Inferior parietal cortex (tissue), 1 donor: ENCODE data around the gene TJAP1.
A peak's percentile ranks its signal among the peaks of the same experiment; 100 is the strongest.
"Not testable (repeated sequence)": the region's sequence is repeated elsewhere in the genome, so short reads cannot be mapped to it uniquely, and the experiment has no call there.

Experiments used
- DNase-seq: peaks from one replicate; pipeline ENCODE4 v3.0.0-alpha.2; 2016; ENCODE audit errors: extremely low spot score

The TJAP1 gene

DNA sequence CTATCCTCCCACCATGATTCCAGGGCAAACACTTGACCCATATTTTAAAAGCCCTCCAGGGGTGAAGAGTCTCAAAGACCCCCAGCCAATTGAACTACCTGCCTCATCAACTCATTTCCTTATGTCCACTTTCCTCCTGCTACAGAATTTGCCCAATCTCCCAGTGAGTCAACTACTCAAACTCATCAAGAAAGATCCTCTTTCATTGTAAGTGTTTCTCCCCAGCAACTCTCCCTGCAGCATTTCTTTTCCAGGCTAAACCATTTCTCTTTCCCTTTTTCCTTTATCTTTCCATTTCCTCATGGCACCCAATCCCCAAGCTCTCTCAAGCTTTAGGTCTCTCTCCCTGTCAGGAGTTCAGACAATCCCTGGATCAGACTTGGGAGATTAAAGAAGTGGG lies 23.5 kb upstream of the TJAP1 start:
- no peak for DNase-seq

DNA sequence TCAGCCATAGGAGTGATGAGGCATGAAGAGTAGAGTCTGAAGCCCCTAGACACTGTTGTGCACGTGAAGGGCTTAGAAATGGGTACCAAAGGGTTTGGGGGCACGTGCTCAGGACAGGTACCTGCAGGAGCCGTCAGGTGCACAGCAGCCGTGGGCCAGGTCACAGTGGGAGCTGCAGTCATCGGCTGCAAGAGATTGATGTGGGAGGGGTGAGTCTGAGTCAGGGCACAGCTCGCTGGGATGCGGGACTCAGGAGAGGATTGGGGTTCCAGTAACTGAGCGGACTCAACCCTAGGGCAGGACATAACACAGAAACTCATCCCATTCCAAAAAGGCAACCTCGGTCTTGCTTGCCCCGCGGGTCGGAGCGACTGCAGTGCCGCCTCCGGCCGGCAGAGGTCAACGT lies 23.1 kb upstream of the TJAP1 start:
- peak; percentile 80 for DNase-seq

DNA sequence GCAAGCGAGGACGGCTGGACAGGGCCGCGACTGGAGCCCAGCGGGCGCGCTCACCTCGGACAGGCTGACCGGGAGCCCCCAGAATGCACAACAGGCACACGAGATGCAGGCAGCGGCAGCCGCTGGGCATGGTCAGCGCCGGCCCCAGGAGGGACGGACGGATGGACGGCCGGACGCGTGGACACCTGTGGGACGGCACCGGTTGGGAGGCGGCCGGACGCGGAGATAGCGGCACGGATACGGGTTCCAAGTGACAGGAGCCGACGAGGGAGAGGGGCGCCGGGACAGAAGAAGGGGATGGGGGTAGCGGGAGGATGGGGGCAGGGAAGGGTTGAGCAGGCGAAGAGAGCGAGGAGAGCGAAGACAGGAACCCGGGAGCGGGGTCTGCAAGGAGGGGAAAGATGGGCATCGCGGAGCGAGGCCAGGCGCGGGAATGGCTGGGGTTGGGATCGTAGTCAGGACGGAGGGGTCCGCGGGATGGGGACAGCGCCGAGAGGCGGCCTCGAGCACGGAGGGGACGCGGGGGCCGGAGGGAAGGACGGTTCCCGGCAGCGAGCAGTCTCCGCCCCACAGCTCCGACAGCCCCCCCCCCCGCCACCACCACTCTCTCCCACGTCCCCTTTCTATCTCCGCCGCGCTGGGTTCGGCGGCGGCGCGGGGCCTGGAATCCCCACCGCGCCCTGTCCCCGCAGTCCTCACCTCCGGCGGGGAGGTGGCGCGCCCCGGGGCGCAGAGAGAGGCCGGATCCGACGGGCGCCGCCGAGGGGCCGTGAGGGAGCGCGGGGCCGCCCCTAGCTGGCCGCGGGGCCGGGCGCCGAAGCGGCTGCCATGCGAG lies 22.5 kb upstream of the TJAP1 start:
- no peak for DNase-seq

GRCh38 chr6:43455531-43456428 lies 21.6 kb upstream of the TJAP1 start, which contains the start of gene DLK2:
DLK2 (minus strand) TSS chr6:43455548; CDS start chr6:43454825, 723 bp downstream.
- DNase-seq, result peak; percentile 11

DNA sequence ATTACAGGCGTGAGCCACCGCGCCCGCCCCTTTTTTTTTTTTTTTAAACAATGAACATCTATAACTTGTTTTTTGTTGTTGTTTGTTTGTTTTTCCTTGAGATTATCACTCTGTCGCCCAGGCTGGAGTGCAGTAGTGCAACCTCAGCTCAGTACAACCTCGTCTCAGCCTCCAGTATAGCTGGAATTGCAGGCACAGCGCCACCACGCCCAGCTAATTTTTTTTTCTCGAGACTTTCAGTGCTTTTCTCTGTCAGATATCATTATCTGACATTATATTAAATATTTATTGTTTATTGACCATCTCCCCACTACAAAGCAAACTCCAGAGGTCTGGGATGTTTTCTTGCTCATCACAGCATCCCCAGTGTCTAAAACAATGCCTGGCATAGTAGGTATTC lies 19.7 kb upstream of the TJAP1 start:
- DNase-seq, result no peak

GRCh38 chr6:43458154-43458553 lies 19.2 kb upstream of the TJAP1 start:
- DNase-seq, result not testable (repeated sequence)

- DNase-seq, result no peak
These were observed 17.8 kb upstream of the TJAP1 start for GRCh38 chr6:43459535-43459934.

DNA sequence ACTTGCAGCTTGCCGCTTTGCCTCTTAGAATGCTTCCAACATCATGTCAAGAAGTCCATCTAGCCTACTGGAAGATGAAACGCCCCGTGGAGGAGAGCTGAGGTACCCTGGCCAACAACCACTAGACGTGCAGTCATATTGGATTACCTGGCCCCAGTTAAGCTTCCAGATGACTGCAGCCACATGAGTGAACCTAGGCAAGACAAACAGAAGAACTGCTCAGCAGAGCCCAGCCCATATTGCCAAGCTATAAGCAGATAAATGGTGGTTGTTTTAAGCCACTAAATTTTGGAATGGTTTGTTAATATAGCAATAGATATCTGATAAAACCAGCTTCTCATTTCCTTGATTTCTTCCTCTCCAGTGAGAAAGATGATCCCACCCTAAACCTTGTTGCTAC lies 17.3 kb upstream of the TJAP1 start:
- DNase-seq, result no peak

GRCh38 chr6:43461936-43462335 lies 15.4 kb upstream of the TJAP1 start:
- DNase-seq, result no peak

GRCh38 chr6:43464337-43464736 lies 13.0 kb upstream of the TJAP1 start:
- no peak for DNase-seq

GRCh38 chr6:43465948-43466347 lies 11.4 kb upstream of the TJAP1 start:
- no peak for DNase-seq

GRCh38 chr6:43467265-43467664 lies 10.1 kb upstream of the TJAP1 start:
- DNase-seq, result not testable (repeated sequence)

DNA sequence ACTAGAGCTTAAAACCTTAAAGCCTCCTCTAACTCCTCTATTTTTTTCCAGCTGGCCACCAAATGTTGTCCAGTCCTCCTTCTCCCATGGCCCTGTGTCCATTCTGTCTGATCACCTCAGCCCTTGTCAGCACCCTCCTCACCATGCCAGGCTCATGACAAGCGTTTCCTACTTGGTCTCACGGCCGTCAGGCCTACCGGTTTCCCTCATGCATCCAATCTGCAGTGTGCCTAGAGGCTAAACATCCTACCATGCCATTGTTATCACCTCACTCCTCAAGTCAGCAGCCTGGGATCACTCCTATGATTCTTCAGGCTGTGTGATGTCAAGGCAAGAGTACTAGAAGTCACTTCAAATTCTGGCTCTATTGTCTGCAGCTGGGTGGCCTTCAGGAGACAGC lies 9.6 kb upstream of the TJAP1 start:
- no peak for DNase-seq

GRCh38 chr6:43468240-43468639 lies 9.1 kb upstream of the TJAP1 start:
- DNase-seq, result no peak

DNA sequence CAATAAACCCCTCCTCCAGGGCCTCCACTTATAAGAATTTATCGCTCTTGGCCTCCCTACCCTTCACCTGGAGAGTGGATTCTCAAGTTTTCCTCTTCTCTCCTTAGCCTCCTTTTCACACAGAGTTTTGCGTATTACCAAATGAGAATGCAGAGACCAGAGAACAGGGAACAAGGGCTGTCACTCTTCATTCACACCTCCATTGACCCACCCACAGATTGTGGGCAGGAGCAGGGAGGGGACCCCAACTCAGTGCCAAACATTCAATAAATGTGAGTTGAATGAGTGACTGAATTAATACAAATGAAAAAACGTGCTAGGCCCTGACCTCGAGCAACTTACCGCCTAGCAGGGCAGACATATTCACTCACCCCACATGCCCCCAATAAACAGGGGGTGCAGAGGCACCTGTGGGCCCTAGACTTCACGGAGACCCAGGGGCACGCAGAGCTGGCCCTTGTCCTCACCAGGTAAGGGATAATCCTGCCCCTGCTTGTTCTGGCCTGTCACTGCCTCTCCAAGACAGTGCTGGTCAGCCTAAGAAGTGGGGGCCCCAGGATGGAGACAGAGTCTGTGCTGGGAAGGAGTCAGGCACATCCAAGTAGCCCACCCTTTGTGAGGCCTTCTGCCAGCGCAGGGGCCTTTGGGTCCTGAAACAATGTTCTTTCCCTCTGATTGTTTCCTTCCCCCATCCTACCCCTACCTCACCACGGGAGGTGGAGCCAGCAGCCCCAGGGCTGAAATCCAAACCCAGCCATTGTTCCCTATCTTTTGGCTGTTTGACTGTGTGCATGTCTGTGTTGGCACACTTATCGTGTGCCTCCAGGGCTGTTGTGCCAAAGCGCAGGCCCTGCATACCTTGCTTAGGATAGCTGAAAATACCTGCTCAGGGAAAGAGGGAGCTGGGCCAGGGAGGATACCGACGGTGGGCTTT lies 8.4 kb upstream of the TJAP1 start:
- DNase-seq, result no peak

- no peak for DNase-seq
These were observed 7.4 kb upstream of the TJAP1 start for GRCh38 chr6:43469947-43470346.

DNA sequence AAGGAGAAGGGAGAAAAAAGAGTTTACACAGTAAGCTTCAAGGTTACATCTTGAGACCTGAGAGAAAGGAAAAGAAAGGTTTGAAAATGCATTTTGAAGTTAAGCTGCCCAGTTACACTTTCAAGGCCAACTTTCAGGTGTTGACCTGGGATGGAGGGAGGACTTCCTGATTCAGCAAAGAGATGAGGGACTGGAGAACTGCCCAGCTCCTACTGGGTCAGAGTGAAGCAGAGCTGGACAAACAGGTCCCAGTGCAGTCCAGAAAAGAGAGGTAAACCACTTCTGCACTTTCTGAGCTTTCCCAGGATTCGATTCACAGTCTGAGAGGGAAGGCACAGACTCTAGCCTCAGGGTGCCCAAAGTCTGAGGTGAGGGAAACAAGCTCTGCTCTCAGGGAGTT lies 6.0 kb upstream of the TJAP1 start:
- no peak for DNase-seq

DNA sequence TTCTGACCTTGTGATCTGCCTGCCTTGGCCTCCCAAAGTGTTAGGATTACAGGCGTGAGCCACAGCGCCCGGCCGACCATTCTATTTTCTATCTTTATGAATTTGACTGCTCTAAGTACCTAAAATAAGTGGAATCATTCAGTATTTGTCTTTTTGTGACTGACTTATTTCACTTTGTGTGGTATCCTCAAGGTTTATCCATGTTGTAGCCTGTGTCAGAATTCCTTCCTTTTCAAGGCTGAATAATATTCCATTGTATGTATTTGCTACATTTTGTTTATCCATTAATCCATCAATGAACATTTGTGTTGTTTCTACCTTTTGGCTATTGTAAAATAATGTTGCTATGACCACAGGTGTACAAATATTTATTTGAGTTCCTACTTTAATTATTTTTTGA lies 4.9 kb upstream of the TJAP1 start:
- no peak for DNase-seq

DNA sequence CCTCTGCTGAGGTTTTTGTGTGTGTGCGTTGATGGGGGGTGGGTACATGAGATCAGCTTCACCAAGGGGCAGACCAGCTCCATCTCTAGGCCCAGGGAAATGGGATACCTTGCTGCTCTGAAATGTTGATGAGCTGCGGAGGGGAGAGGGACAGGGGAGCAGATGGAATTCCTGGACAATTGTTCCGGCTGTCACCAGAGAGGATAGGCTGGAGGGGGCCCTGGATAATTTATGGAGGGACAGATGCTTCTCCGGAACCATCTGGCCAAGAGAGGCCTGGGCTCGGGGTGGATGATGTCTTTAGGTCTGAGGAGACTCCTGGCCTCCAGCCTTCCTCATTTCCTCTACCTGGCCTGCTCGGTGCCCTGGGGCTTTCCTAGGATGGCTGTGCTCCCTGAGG lies 1.9 kb upstream of the TJAP1 start:
- DNase-seq, result no peak

DNA sequence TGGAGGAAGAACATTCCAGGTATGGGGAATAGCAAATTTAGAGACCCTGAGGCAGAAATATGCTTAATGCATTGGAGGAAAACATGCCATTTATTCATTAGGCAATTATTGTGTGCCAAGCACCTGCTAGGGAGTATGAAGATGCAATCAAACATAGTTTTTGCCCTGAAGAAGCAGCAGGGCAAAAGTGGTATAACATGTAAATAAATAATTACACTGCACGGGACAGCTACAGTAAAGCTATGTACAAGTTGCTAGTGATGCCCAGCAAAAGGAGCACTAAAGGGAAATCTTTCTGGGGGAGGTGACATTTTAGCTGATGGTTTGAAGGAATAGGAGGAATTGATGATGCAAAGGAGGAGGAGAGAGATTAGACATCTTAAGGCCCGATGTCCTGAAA lies 624 bp upstream of the TJAP1 start:
- no peak for DNase-seq

DNA sequence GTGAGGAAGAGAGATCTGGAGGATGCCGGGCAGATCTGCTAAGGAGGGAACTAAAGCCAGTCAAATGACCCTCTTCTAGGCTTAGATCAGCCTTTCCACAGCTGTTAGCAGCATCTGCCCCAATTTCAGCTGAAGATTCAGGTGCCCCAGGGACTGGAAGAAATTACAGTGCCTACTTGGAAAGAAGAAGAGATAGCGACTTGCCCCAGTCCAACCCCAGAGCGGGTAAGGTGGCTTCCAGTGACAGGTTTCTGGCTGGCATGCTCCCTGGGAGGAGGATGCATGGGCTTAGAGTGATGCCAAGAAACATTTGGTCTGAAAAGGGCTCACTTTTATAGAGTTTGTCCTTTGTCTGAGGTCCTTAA lies 620 bp downstream of the TJAP1 start:
- DNase-seq, result no peak

GRCh38 chr6:43481075-43481474 lies 3.7 kb downstream of the TJAP1 start:
- no peak for DNase-seq
